ENCODE results near the gene MED17. TPM values are rescaled to one million over a fixed set of nuclear protein-coding genes. Genes with fewer than 3 reads are reported as not detected.

The MED17 gene
- polyA plus RNA-seq, 1 donor from 2014 or later, result 82.7 TPM

DNA sequence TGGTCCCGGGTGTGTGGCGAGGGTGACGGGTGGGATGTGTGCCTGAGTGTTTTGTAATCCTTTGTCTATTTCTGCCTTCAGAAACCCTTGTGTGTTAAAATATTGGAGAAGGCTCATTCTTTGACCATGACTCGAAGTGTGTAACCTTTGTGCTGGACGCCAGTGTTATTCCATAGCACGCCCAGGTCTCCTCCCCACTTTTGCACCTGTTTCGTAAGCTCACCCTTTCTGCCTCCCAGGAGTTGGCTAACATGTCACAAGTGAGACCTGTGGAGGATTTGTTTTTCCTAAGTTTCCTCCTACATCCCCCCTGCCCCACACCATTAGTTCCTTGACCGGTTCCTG lies 42.2 kb upstream of the MED17 start:
- H3K79me2 ChIP-seq (replicated peaks; ENCODE audit: insufficient read depth, low read length), result peaks cover 46% of the 10 kb centered on the region
- peak overlapping the region; percentile 79 for H2AFZ ChIP-seq (ENCODE audit: low read depth, low read length)

DNA sequence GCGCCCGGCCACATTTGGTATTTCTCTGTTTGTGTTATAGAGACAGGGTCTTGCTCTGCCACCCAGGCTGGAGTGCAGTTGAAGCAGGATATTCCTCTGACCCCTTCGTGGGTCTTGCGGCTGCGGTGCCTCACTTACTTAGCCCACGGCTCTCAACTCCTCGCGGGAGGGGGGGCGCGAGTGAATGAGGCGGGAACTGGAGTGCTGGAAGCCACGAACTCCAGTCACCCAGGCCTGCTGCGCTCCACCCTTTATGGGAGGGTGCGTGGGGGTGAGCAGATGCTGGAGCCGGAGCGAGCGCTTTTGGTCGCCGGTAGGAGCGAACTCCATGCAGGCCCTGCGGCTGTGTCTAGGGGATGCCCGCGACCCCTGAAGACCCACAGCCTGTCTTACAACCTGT lies 40.8 kb upstream of the MED17 start:
- H3K9me2 ChIP-seq (ENCODE audit: insufficient read depth, low read length), result no peaks in the 10 kb centered on the region
- no peaks in the 10 kb centered on the region for H4K20me1 ChIP-seq (ENCODE audit: insufficient read depth)
- H3K79me2 ChIP-seq (replicated peaks; ENCODE audit: insufficient read depth, low read length), result peaks cover 38% of the 10 kb centered on the region
- TF ChIP-seq EZH2 (IDR thresholded peaks at IDR 0.05; ENCODE audit: borderline replicate concordance, insufficient read depth, low read length, poor library complexity, severe bottlenecking) (no peak), CTCF (IDR thresholded peaks at IDR 0.05; ENCODE audit: poor library complexity, severe bottlenecking) (no peak), POLR2AphosphoS5 (IDR thresholded peaks at IDR 0.05) (no peak), REST (IDR thresholded peaks at IDR 0.05; ENCODE audit: borderline replicate concordance) (no peak), RAD21 (conservative IDR thresholded peaks at IDR 0.05) (no peak), TAF1 (IDR thresholded peaks at IDR 0.05; ENCODE audit: low read depth) (no peak)
- no peaks in the 10 kb centered on the region for H3K36me3 ChIP-seq (ENCODE audit: insufficient read depth, low read length)
- no peak overlapping the region for H2AFZ ChIP-seq (ENCODE audit: low read depth, low read length)
- H3K27ac ChIP-seq (ENCODE audit: low read length), result no peak overlapping the region
- H3K4me2 ChIP-seq (ENCODE audit: low read length), result no peak overlapping the region
- H3K9ac ChIP-seq (ENCODE audit: low read length), result no peak overlapping the region
- no peaks in the 10 kb centered on the region for H3F3A ChIP-seq (ENCODE audit: insufficient read depth, low read length, poor library complexity, severe bottlenecking)
- no peaks in the 10 kb centered on the region for H3K9me3 ChIP-seq (ENCODE audit: low read length)
- no peaks in the 10 kb centered on the region for H3K27me3 ChIP-seq (ENCODE audit: insufficient read depth, low read depth, low read length)
- H3K4me3 ChIP-seq (ENCODE audit: low read length), result no peak overlapping the region

More for the DNA sequence above, 42.2 kb upstream of the MED17 start:
- peak overlapping the region; percentile 91 for H3K27ac ChIP-seq (ENCODE audit: low read length)
- peak overlapping the region; percentile 92 for H3K9ac ChIP-seq (ENCODE audit: low read length)
- no peaks in the 10 kb centered on the region for H3K9me2 ChIP-seq (ENCODE audit: insufficient read depth, low read length)
- H3K36me3 ChIP-seq (ENCODE audit: insufficient read depth, low read length), result peaks cover 7% of the 10 kb centered on the region
- H4K20me1 ChIP-seq (ENCODE audit: insufficient read depth), result no peaks in the 10 kb centered on the region
- H3K9me3 ChIP-seq (ENCODE audit: low read length), result no peaks in the 10 kb centered on the region
- peak overlapping the region; percentile 87 for H3K4me3 ChIP-seq (ENCODE audit: low read length)
- TF ChIP-seq REST (IDR thresholded peaks at IDR 0.05; ENCODE audit: borderline replicate concordance) (no peak), RAD21 (conservative IDR thresholded peaks at IDR 0.05) (no peak), SMC3 (conservative IDR thresholded peaks at IDR 0.05; ENCODE audit: poor library complexity) (no peak), MXI1 (conservative IDR thresholded peaks at IDR 0.05; ENCODE audit: poor library complexity, severe bottlenecking) (no peak), TAF1 (IDR thresholded peaks at IDR 0.05; ENCODE audit: low read depth) (no peak), EP300 (conservative IDR thresholded peaks at IDR 0.05; ENCODE audit: poor library complexity, severe bottlenecking) (no peak), CTCF (IDR thresholded peaks at IDR 0.05; ENCODE audit: poor library complexity, severe bottlenecking) (no peak), EZH2 (IDR thresholded peaks at IDR 0.05; ENCODE audit: borderline replicate concordance, insufficient read depth, low read length, poor library complexity, severe bottlenecking) (no peak), POLR2AphosphoS5 (IDR thresholded peaks at IDR 0.05) (no peak)
- no peaks in the 10 kb centered on the region for H3K27me3 ChIP-seq (ENCODE audit: insufficient read depth, low read depth, low read length)
- peak overlapping the region; percentile 61 for H3K4me2 ChIP-seq (ENCODE audit: low read length)
- H3F3A ChIP-seq (ENCODE audit: insufficient read depth, low read length, poor library complexity, severe bottlenecking), result no peaks in the 10 kb centered on the region
